Ascending aorta (tissue), 2 donors: ENCODE data around the gene DLGAP4. TPM values are rescaled to one million over a fixed set of nuclear protein-coding genes. Genes with fewer than 3 reads are reported as not detected.
"Not testable (repeated sequence)": the region's sequence is repeated elsewhere in the genome, so short reads cannot be mapped to it uniquely, and the experiment has no call there.

Experiments
- DNase-seq, 2 donors: peaks; one replicate each; pipeline ENCODE4 v3.0.0-alpha.2; 2019; ENCODE audit warnings: low spot score in 2 of 2
- H3K27ac ChIP-seq, 2 donors: fragments of 200-600 bp; sonication (generic); one replicate each; pipeline ENCODE4 v1.5.1; 2016 to 2017; ENCODE audit warnings: mild to moderate bottlenecking in 1 of 2
- H3K27me3 ChIP-seq: fragments of 200-600 bp; sonication (generic); one replicate; pipeline ENCODE4 v1.5.1; 2017
- H3K36me3 ChIP-seq, 2 donors: fragments of 200-600 bp; sonication (generic); one replicate each; pipeline ENCODE4 v1.5.1; 2016
- H3K4me1 ChIP-seq, 2 donors: fragments of 200-600 bp; sonication (generic); one replicate each; pipeline ENCODE4 v1.5.1; 2016 to 2017; ENCODE audit warnings: mild to moderate bottlenecking in 1 of 2
- H3K4me3 ChIP-seq, 2 donors: fragments of 200-600 bp; sonication (generic); one replicate each; pipeline ENCODE4 v1.5.1; 2016 to 2017; ENCODE audit warnings: mild to moderate bottlenecking in 1 of 2
- H3K9me3 ChIP-seq, 2 donors: fragments of 200-600 bp; sonication (generic); one replicate each; pipeline ENCODE4 v1.5.1; 2016
- CTCF ChIP-seq, 3 experiments: fragments of 200-600 bp in 2 of 3; fragments of 450-650 bp in 1 of 3; sonication (generic) in 2 of 3; IDR thresholded peaks; one replicate each; pipeline ENCODE4 v1.5.1; 2016 to 2019; ENCODE audit warnings: antibody characterized with exemption in 3 of 3, mild to moderate bottlenecking in 1 of 3, moderate library complexity in 1 of 3
- intact Hi-C: fragments of 100-400 bp; cut with DNase I; formaldehyde crosslinking; loops from one replicate; pipeline ENCODE4 v1.15.1; 2023
- total RNA-seq: library from RNA; depleted of rRNA; stranded (reverse); fragments of >200 nt; gene quantifications from one replicate; pipeline ENCODE4 v1.1.0, GENCODE V29; 2016

Gene DLGAP4
- total RNA-seq, 1 donor from 2014 or later = 98.2 TPM

DNA sequence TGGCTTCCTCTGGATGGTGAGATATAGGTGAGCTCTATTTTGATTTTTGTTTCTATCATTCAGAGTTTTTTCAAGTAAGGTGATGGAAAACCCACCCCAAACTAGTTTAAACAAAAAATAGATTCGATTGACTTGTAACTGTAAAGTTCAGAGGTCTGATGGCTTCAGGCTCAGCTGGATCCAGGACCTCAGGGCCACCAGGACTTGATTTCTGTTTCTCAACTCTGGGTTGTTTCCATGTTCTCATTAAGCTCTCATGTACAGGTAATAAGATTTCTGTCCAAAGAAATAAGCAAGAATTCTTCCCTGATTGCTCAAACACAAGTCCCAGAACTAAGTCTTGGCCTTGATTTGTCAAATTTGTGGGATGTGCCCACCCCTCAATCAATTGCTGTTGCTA, 67.0 kb downstream of the DLGAP4 start:
- H3K4me3 ChIP-seq = no peak overlapping the region
- no peaks in the 10 kb centered on the region for H3K27me3 ChIP-seq
- H3K36me3 ChIP-seq = no peaks in the 10 kb centered on the region
- no peak for DNase-seq
- H3K4me1 ChIP-seq = no peaks in the 10 kb centered on the region
- no peaks in the 10 kb centered on the region for H3K9me3 ChIP-seq
- no peak overlapping the region for H3K27ac ChIP-seq
- intact Hi-C loops = no loop called here
- no peak for TF ChIP-seq CTCF (IDR thresholded peaks at IDR 0.05)

DNA sequence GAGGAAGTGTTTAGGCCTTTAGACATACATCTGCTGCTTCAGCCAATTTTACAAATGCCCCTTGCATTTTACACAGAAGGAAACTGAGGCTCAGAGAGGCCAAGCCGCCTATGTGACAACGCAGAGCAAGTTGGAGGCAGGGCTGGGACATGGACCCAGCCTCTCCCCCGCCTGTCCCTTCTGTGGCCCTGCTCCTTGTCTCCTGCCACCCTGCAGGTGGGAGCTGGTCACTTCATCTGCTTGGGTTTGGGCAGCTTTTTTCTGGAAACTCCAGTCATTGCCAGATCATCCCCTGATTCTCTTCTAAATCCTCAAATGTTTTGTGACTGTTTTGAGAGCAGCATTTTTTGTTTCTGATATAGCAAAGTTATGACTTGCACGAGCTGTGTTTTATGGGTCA, 68.9 kb downstream of the DLGAP4 start:
- no peak overlapping the region for H3K4me3 ChIP-seq
- intact Hi-C loops = no loop called here
- TF ChIP-seq CTCF (IDR thresholded peaks at IDR 0.05) = no peak
- no peak for DNase-seq
- no peaks in the 10 kb centered on the region for H3K9me3 ChIP-seq
- no peak overlapping the region for H3K27ac ChIP-seq
- H3K36me3 ChIP-seq = no peaks in the 10 kb centered on the region
- no peaks in the 10 kb centered on the region for H3K27me3 ChIP-seq
- H3K4me1 ChIP-seq = no peaks in the 10 kb centered on the region

- no peak for DNase-seq
- H3K27me3 ChIP-seq = no peaks in the 10 kb centered on the region
- no peaks in the 10 kb centered on the region for H3K36me3 ChIP-seq
- H3K9me3 ChIP-seq = no peaks in the 10 kb centered on the region
- intact Hi-C loops = no loop called here
- no peak for TF ChIP-seq CTCF (IDR thresholded peaks at IDR 0.05)
- H3K4me3 ChIP-seq = no peak overlapping the region
- H3K4me1 ChIP-seq = no peaks in the 10 kb centered on the region
- no peak overlapping the region for H3K27ac ChIP-seq
Observed at GRCh38 chr20:36377348-36378326, 71.5 kb downstream of the DLGAP4 start.

- Histone ChIP-seq H3K4me3 (no peak overlapping the region), H3K9me3 (no peaks in the 10 kb centered on the region), H3K27me3 (no peaks in the 10 kb centered on the region), H3K27ac (no peak overlapping the region), H3K4me1 (no peaks in the 10 kb centered on the region), H3K36me3 (no peaks in the 10 kb centered on the region)
- TF ChIP-seq CTCF (IDR thresholded peaks at IDR 0.05) = no peak
- DNase-seq = no peak
- intact Hi-C loops = no loop called here
Observed at GRCh38 chr20:36378686-36379085, 72.5 kb downstream of the DLGAP4 start.

DNA sequence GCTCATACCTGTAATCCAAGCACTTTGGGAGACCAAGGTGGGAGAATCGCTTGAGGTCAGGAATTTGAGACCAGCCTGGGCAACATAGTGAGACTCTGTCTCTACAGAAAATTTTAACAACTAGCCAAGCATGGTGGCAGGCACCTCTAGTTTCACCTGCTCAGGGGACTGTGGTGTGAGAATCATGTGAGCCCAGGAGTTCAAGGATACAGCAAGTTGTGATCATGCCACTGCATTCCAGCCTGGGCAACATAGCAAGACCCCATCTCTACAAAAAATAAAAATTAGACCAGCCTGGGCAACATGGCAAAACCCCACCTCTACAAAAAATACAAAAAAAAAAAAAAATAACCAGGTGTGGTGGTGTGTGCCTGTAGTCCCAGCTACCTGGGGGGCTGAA, 73.8 kb downstream of the DLGAP4 start:
- H3K36me3 ChIP-seq, H3K9me3 ChIP-seq, H3K27me3 ChIP-seq, DNase-seq, H3K4me1 ChIP-seq, H3K4me3 ChIP-seq, H3K27ac ChIP-seq, intact Hi-C loops: not testable (repeated sequence)

DNA sequence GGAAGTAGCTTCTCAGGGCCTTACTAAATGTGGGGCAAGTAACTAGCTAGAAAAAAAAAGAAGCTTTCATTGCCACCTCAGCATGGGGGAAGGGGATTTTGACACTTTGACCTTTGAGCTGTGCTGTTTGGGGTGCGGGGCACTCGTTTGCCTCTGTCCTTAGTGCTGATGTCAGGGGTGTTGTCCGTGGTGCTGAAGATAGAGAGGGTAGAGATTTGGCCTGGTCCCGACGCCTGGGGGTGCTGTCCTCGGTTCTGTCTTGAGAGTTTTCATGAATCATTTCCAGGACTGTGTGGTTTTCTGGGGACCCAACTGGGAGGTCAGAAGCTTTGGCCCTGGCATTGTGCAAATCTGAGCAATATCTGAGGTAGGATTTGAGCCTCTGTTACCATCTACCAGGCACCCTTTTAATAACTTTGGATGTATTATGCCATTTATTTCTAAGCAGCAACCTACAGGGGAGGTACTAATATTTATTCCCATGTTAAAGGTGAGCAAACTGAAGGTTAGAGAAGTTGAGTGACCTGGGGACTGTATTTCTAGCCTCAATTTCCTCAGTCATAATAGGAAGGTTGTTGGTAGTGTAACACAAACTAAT, 78.0 kb downstream of the DLGAP4 start:
- no peak overlapping the region for H3K4me3 ChIP-seq

More for the DNA sequence above, 78.0 kb downstream of the DLGAP4 start:
- TF ChIP-seq CTCF (IDR thresholded peaks at IDR 0.05) = no peak
- intact Hi-C loops = no loop called here
- Histone ChIP-seq H3K36me3 (no peaks in the 10 kb centered on the region), H3K9me3 (no peaks in the 10 kb centered on the region), H3K27ac (no peak overlapping the region), H3K27me3 (no peaks in the 10 kb centered on the region), H3K4me1 (no peaks in the 10 kb centered on the region)
- no peak for DNase-seq
